B cell (primary cell): ENCODE data around the gene DNPH1. TPM values are rescaled to one million over a fixed set of nuclear protein-coding genes. Genes with fewer than 3 reads are reported as not detected.

ENCODE experiments used
- ATAC-seq: fragments of 200-7000 bp; cut with Tn5 transposase; one replicate; pipeline ENCODE4 v1.10.0; 2021; ENCODE audit warnings: low read depth, mild to moderate bottlenecking, moderate number of reproducible peaks, moderate library complexity
- CTCF ChIA-PET: fragments of 350-600 bp; sonication (Branson Sonifier 250); formaldehyde crosslinking; loops from one replicate; lab custom pipeline; 2021; ENCODE audit warnings: antibody characterized with exemption, inconsistent platforms; lab: Charles Lee
- POLR2A ChIA-PET: fragments of 350-600 bp; sonication (Branson Sonifier 250); formaldehyde crosslinking; loops from one replicate; lab custom pipeline; 2021; ENCODE audit warnings: antibody characterized with exemption; lab: Charles Lee
- DNase-seq: peaks from one replicate; pipeline ENCODE4 v3.0.0; 2013
- H2AFZ ChIP-seq: 2 replicates; pipeline ENCODE4 v1.6.1; 2012; ENCODE audit warnings: mild to moderate bottlenecking, low read depth, low read length; ENCODE audit not compliant: insufficient read depth, poor library complexity, severe bottlenecking
- H3K27ac ChIP-seq, 2 donors: 1 replicate in 1 of 2; 2 replicates in 1 of 2; pipeline ENCODE4 v1.5.1; 2012 to 2013; ENCODE audit warnings: low read length in 2 of 2, mild to moderate bottlenecking in 2 of 2, moderate library complexity in 1 of 2
- H3K27me3 ChIP-seq, 4 experiments: fragments of 200-600 bp in 1 of 4; sonication (generic) in 1 of 4; replicated peaks in 1 of 4; 1 replicate in 2 of 4; 2 replicates in 2 of 4; pipeline versions ENCODE4 v1.6.1 to v1.7.0; 2013 to 2016; ENCODE audit warnings: low read length in 3 of 4, mild to moderate bottlenecking in 2 of 4, mixed read lengths in 1 of 4, moderate library complexity in 1 of 4; ENCODE audit not compliant: insufficient read depth in 4 of 4, control insufficient read depth in 3 of 4; ENCODE audit errors: control extremely low read depth in 1 of 4
- H3K36me3 ChIP-seq, 2 experiments: replicated peaks in 1 of 2; 1 replicate in 1 of 2; 2 replicates in 1 of 2; pipeline versions ENCODE4 v1.6.1 to v1.7.1; 2013; ENCODE audit warnings: low read length in 1 of 2; ENCODE audit not compliant: insufficient read depth in 2 of 2, control insufficient read depth in 1 of 2; ENCODE audit errors: control extremely low read depth in 1 of 2, extremely low read depth in 1 of 2
- H3K4me1 ChIP-seq, 2 donors: fragments of 200-600 bp in 1 of 2; sonication (generic) in 1 of 2; 1 replicate in 1 of 2; 2 replicates in 1 of 2; pipeline versions ENCODE4 v1.5.1 to v1.6.1; 2013 to 2017; ENCODE audit warnings: low read length in 2 of 2; ENCODE audit not compliant: control insufficient read depth in 2 of 2, insufficient read depth in 2 of 2
- H3K4me2 ChIP-seq: replicated peaks from 2 replicates; pipeline ENCODE3; 2012; ENCODE audit warnings: mild to moderate bottlenecking, low read depth, low read length; ENCODE audit not compliant: poor library complexity, severe bottlenecking
- H3K4me3 ChIP-seq, 5 experiments: fragments of 200-600 bp in 1 of 5; sonication (generic) in 1 of 5; 1 replicate in 3 of 5; 2 replicates in 2 of 5; pipeline versions ENCODE4 v1.5.1 to v1.7.0; 2011 to 2016; ENCODE audit warnings: low read length in 4 of 5, mild to moderate bottlenecking in 4 of 5, low read depth in 2 of 5, control low read depth in 1 of 5, moderate library complexity in 1 of 5; ENCODE audit not compliant: insufficient read depth in 1 of 5; ENCODE audit errors: control extremely low read depth in 1 of 5, extremely low read depth in 1 of 5
- H3K79me2 ChIP-seq: fragments of 200-600 bp; sonication (generic); one replicate; pipeline ENCODE4 v1.6.0; 2016; ENCODE audit warnings: low read length; ENCODE audit not compliant: control insufficient read depth, insufficient read depth
- H3K9ac ChIP-seq: fragments of 200-600 bp; sonication (generic); 2 replicates; pipeline ENCODE4 v1.6.1; 2017; ENCODE audit warnings: mild to moderate bottlenecking, low read length, moderate library complexity
- H3K9me3 ChIP-seq, 3 donors: one replicate each; pipeline versions ENCODE4 v1.6.1 to v1.7.1; 2013; ENCODE audit warnings: low read length in 2 of 3; ENCODE audit not compliant: control insufficient read depth in 2 of 3, insufficient read depth in 1 of 3; ENCODE audit errors: control extremely low read depth in 1 of 3
- H4K20me1 ChIP-seq: 2 replicates; pipeline ENCODE4 v1.6.0; 2012; ENCODE audit warnings: mild to moderate bottlenecking, low read length; ENCODE audit not compliant: insufficient read depth, control insufficient read depth, poor library complexity, severe bottlenecking
- H3K27ac Mint-ChIP-seq: one replicate; pipeline ENCODE4 v1.8.0; 2021; ENCODE audit warnings: mixed read lengths
- H3K27me3 Mint-ChIP-seq: one replicate; pipeline ENCODE4 v1.8.0; 2021; ENCODE audit warnings: mixed read lengths
- H3K4me1 Mint-ChIP-seq: one replicate; pipeline ENCODE4 v1.8.0; 2021; ENCODE audit warnings: mixed read lengths
- H3K4me3 Mint-ChIP-seq: one replicate; pipeline ENCODE4 v1.8.0; 2021; ENCODE audit warnings: mixed read lengths
- H3K9me3 Mint-ChIP-seq: one replicate; pipeline ENCODE4 v1.8.0; 2022; ENCODE audit warnings: mixed read lengths; ENCODE audit not compliant: insufficient read depth
- CTCF ChIP-seq: fragments of 200-600 bp; IDR thresholded peaks from one replicate; pipeline ENCODE4 v1.8.0; 2022; ENCODE audit warnings: antibody characterized with exemption, mild to moderate bottlenecking
- EZH2 ChIP-seq: IDR thresholded peaks from 2 replicates; pipeline ENCODE4 v1.6.1; 2012; ENCODE audit warnings: borderline replicate concordance, low read depth, mild to moderate bottlenecking, moderate library complexity, low read length; ENCODE audit not compliant: insufficient read depth, poor library complexity, severe bottlenecking
- WGBS: methylation state at CpG from one replicate; pipeline ENCODE4 v1.1.5; 2013; ENCODE audit warnings: missing lambda C conversion rate; ENCODE audit not compliant: insufficient coverage; 5-methylcytosine and 5-hydroxymethylcytosine counted together
- intact Hi-C: fragments of 100-400 bp; cut with micrococcal nuclease; formaldehyde crosslinking; loops from one replicate; pipeline ENCODE4 v1.10.0; 2022
- polyA plus RNA-seq: library from polyadenylated mRNA; depleted of rRNA; stranded (reverse); fragments of >200 nt; gene quantifications from 2 replicates; pipeline ENCODE4 v1.2.3, GENCODE V29; 2012
- total RNA-seq, 2 donors: library from RNA; stranded (reverse); fragments of 120-200 nt in 1 of 2; gene quantifications; 1 replicate in 1 of 2; 2 replicates in 1 of 2; pipeline versions ENCODE4 v1.2.3 to v1.2.4, GENCODE V29; 2013 to 2022

DNPH1 gene
- total and polyA plus RNA-seq, 2 donors (not counting 1 experiment from before 2014, with no cell fraction given): 29.0 to 52.8 TPM

- H3K36me3 ChIP-seq: no peaks in the 10 kb centered on the region
- CTCF ChIA-PET: interaction anchor here (5.7 kb wide), 1 partner anchor 247 kb away, joined by 50 read pairs; no protein-coding TSS in a partner anchor
- no peak for DNase-seq
These were observed 29.8 kb upstream of the DNPH1 start for GRCh38 chr6:43258807-43259686.

More at GRCh38 chr6:43258807-43259686, 29.8 kb upstream of the DNPH1 start:
- Histone ChIP-seq H3K27ac (no peak overlapping the region), H3K27me3 (peaks cover 0 to 19% (median 0%) of the 10 kb centered on the region in 4 experiments), H3K4me2 (no peak overlapping the region), H4K20me1 (no peaks in the 10 kb centered on the region), H2AFZ (no peak overlapping the region), H3K4me1 (no peaks in the 10 kb centered on the region), H3K4me3 (no peak overlapping the region), H3K79me2 (no peaks in the 10 kb centered on the region), H3K9ac (no peak overlapping the region), H3K9me3 (peaks cover 0 to 7% (median 0%) of the 10 kb centered on the region in 3 donors)
- 95% methylated on average over 21 of the region's 30 CpGs for WGBS
- intact Hi-C loops: no loop called here
- TF ChIP-seq EZH2 (no peak), CTCF (no peak)
- Mint-ChIP-seq H3K9me3 (no peaks in the 10 kb centered on the region), H3K27me3 (peaks cover 17% of the 10 kb centered on the region), H3K27ac (no peak overlapping the region), H3K4me3 (no peak overlapping the region), H3K4me1 (peaks cover 6% of the 10 kb centered on the region)
- POLR2A ChIA-PET: no interaction called here
- no peak for ATAC-seq
